ENCODE results near the gene ASH1L.
A peak's percentile ranks its signal among the peaks of the same experiment; 100 is the strongest.
"Not testable (repeated sequence)": the region's sequence is repeated elsewhere in the genome, so short reads cannot be mapped to it uniquely, and the experiment has no call there.

Gene ASH1L

GRCh38 chr1:155488419-155488818 lies 74.2 kb downstream of the ASH1L start:
- DNase-seq = not testable (repeated sequence)

DNA sequence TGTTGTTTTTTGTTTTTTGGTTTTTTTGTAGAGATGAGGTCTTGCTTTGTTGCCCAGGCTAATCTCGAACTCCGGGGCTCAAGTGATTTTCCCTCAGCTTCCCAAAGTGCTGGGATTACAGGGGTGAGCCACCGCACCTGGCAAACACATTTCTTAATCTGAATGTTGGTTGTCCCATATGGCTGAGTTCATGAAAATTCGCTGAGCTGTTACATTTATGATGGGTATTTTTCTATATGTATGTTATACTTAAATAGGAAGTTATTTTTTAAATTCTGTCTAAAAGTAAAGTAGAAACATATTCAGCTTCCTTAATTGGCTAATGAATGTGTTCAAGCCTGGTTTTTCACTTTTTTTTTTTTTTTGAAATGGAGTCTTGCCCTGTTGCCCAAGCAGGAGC lies 75.1 kb downstream of the ASH1L start:
- no peak for DNase-seq

- not testable (repeated sequence) for DNase-seq
Measured at GRCh38 chr1:155486952-155487351, 75.7 kb downstream of the ASH1L start.

GRCh38 chr1:155485945-155486344 lies 76.7 kb downstream of the ASH1L start:
- DNase-seq = no peak

- DNase-seq = no peak
Measured at GRCh38 chr1:155485222-155485621, 77.4 kb downstream of the ASH1L start.

DNA sequence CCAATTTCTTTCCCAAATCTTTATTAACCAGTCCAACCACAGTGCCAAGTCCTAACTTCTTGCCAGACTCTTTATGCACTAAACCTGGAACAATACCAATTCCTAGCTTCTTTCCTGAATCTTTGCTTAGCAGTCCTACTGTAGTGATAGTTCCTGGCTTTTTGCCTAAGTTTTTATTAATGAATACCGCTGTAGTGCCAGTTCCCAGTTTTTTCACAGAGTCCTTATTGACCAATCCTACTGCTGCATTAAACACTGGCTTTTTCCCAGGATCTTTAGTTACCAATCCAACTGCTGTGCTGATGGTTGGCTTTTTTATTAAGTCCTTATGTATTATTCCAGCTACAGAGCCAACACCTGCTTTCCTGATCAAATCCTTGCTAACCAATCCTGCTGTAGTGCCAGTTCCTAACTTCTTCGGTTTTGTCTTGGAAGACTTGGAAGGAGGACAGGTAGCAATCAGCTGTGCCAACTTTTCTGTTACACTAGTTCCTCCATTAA lies 80.8 kb downstream of the ASH1L start:
- no peak for DNase-seq

GRCh38 chr1:155479205-155479604 lies 83.4 kb downstream of the ASH1L start:
- peak; percentile 57 for DNase-seq

DNA sequence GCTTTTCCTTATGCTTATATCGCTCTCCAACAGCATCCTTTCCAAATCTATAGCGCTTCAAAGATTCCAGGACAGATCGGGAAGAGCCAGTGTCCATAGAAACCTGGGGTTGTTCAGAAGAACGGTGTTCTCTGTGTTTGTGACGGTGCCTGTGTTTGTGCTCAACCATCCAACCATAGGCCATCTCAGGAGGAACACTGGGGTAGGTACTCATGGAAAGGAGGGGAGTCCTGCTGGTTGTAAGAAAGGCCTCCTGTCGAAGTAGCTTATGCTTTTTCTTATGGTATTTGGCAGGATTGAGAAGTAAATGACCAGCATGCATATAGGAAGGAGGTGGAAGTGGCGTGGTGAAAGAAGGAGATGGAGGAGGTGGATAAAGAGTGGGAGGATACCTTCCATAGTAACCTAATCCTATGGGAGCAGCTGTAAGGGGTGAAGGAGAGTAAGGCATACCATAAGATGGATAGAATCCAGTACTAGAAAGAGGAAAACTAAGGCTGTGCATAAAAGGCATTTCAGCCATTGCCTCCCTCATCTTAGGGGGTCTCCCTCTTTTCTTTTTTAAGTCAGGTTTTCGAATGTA lies 84.2 kb downstream of the ASH1L start:
- DNase-seq = no peak

GRCh38 chr1:155474146-155474545 lies 88.5 kb downstream of the ASH1L start:
- DNase-seq = no peak

DNA sequence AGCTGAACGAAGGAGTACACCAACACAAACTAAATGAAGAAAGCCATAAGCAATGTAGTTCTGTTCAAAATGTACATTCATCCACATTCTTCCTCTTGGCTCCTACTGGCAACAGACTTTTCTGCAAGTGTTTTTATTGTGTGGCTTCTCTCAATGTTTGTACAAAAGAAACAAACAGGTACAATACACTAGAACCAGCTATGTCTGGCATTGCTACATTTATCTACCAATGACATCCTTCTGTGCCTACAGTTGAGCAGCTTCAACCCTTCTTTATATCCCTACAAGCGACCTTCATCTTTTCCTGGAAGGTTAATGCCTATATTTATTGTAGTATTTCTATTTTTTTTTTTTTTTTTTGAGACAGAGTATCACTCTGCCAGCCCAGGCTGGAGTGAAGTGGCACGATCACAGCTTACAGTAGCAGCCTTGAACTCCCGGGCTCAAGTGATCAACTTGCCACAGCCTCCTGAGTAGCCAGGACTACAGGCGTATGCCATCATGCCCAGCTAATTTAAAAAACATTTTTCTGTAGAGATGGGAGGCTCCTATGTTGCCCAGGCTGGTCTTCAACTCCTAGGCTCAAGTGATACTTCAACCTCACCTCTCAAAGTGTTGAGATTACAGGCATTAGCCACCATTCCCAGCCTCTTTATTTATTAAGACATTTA lies 89.3 kb downstream of the ASH1L start:
- no peak for DNase-seq

GRCh38 chr1:155472491-155473083 lies 90.0 kb downstream of the ASH1L start:
- no peak for DNase-seq

DNA sequence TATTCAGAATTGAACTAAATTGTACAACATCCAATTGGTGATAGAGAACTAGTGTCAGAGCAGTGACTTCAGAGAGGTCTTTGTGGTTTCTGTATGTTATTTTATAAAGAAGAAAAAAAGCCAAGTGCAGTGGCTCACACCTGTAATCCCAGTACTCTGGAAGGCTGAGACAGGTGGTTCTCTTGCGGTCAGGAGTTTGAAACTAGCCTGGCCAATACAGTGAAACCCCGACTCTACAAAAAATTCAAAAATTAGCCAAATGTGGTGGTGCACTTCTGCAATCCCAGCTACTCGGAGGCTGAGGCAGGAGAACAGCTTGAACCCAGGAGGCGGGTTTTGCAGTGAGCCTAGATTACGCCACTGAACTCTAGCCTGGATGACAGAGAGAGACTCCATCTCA lies 90.7 kb downstream of the ASH1L start:
- DNase-seq = no peak

- DNase-seq = no peak
Measured at GRCh38 chr1:155471026-155471425, 91.6 kb downstream of the ASH1L start.

GRCh38 chr1:155466996-155467395 lies 95.6 kb downstream of the ASH1L start:
- peak; percentile 81 for DNase-seq

DNA sequence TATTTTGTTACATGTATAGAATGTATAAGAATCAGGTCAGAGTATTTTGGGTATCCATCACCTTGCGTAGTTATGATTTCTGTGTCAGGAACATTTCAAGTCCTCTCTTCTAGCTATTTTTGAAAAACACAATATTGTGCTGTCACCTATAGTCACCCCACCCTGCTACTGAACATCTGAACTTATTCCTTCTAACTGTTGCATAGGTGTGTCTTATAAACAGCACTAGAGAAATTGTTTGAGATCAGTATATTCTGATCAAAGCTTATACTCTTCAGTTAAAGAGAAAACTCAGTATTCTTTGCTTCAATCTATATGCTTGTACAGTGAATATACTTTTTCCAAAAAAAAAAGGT lies 96.0 kb downstream of the ASH1L start:
- DNase-seq = no peak

DNA sequence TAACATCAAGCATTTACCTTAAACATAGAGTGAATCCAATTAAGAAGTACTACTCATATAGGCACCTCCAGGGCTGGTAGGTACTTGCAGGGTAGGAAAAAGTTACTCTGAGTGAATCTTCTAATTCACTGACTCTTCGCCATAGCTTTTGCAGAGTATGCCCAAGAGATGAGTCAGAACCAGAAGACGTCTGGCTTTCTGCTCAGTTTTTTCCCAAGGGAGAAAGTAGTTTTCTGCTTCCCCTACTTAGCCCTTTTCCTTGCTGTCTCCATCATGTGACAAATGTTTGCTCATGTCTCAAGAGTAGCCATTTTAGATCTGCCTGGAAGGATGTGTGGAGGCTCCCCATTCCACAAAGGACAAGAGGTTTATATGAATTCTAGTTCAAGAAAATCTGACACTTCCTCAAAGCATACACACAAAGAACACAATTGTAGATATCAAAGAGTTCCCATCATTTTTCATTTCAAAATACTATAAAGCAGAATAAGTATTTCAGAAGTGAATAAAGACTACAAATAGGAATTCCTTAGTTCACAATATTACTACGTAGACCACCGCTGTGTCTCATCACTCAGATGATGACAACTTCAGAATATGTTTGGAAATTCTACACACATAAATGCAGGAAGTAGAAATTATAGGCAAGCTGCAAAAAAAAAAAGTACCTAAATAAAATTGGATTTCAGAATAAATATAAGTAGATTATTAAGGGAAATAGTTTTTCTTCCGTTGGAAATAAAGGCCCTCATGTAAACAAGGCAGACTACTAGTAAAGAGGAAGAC lies 98.5 kb downstream of the ASH1L start:
- peak; percentile 65 for DNase-seq

DNA sequence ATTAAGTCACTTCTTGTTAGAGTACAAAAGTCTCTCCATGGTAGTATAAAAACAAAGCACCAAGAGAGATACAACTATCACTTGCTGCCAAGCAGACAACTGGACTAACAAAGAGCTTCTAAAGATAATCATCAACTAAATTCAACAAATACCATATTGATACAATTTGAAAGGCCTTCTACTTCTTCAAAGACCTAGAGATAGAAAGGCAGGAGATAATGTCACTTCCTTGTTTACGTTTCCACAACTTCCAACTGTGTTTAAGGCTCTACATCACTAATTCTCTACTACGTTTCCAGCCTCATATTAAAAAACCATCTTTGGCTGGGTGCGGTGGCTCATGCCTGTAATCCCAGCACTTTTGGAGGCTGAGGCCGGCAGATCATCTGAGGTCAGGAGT lies 104.5 kb downstream of the ASH1L start:
- DNase-seq = no peak

GRCh38 chr1:155457266-155457665 lies 105.3 kb downstream of the ASH1L start:
- DNase-seq = no peak

DNA sequence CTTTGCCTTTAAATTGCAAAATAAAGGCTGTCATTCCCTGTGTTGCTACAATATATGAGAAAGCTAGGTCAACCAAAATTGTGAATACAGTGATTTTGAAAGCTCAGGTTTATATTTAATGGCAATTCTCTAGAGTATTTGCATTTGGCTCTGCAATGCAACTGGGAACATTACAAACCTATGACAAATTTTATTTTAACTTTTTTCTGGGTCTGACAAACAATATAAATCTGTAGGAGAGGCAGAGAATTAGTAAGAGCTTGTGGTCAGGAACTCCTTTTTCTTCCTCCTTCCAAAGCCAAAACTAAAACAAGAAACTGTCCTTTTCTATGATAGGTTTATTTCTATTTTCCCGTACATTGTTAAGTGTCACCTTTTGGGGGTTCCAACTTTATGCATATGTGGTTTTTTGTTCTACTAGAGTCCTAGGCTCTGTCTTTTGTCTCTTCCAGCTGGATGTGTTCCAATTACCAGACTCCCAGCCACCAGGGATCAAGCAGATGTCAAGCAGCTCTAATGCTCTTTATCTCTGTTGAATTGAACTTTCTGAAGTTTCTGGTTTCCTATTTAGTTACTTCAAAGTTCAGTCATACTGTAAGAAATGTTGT lies 106.9 kb downstream of the ASH1L start:
- peak; percentile 30 for DNase-seq

DNA sequence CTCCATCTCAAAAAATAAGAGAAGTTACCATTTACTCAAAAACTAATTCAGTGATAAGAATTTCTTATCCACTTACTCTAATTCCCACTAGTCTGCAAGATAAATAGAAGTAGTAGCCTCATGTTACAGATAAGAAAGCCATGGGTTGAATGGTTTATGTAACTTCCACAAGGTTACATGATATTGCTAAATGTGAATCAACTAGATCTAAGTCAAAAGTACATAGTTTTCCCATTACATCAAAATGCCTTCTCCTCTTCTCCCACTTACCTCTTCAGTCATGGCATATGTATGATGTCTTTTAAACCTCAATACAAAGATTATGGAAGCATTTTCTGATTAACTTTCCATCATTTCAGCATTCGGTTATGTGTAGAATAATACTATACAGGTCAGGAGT lies 108.5 kb downstream of the ASH1L start:
- DNase-seq = peak; percentile 38

DNA sequence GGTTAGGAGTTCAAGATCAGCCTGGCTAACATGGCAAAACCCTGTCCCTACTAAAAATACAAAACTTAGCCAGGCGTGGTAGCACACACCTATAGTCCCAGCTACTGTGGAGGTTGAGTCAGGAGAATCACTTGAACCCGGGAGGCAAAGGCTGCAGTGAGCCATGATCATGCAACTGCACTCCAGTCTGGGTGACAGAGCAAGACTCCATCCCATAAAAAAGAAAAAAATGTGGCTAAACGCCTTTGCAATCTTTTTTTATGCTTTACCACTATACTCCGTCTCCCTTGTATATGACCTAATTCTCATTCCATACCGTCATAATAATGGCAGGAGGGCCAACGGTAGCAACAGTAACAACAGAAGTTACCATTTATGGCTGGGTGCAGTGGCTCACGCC lies 109.5 kb downstream of the ASH1L start:
- DNase-seq = no peak

- no peak for DNase-seq
Measured at GRCh38 chr1:155451199-155451598, 111.4 kb downstream of the ASH1L start.

- DNase-seq = not testable (repeated sequence)
Measured at GRCh38 chr1:155442431-155442830, 120.2 kb downstream of the ASH1L start.
